ENCODE data around the gene INO80.
"Not testable (repeated sequence)": the region's sequence is repeated elsewhere in the genome, so short reads cannot be mapped to it uniquely, and the experiment has no call there.

The INO80 gene

GRCh38 chr15:41115161-41115651, 874 bp downstream of the INO80 start:
- no peak for DNase-seq

DNA sequence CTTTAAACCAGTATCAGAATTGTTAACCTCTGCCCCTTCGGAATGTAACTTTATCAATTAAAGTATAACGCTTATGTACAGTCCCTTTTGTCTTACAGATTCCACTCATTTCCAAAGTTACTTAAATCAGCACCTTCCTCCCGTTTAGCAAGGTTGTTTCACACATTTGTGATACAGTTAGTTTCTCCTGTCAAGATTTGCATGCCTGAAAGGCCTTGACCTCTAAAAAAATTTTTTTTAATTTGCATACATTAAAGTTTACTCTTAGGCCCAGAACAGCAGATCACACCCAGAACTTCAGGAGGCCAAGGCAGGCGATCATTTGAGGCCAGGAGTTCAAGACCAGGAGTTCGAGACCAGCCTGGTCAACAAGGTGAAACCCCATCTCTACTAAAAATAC, 9.1 kb downstream of the INO80 start:
- no peak for DNase-seq

DNA sequence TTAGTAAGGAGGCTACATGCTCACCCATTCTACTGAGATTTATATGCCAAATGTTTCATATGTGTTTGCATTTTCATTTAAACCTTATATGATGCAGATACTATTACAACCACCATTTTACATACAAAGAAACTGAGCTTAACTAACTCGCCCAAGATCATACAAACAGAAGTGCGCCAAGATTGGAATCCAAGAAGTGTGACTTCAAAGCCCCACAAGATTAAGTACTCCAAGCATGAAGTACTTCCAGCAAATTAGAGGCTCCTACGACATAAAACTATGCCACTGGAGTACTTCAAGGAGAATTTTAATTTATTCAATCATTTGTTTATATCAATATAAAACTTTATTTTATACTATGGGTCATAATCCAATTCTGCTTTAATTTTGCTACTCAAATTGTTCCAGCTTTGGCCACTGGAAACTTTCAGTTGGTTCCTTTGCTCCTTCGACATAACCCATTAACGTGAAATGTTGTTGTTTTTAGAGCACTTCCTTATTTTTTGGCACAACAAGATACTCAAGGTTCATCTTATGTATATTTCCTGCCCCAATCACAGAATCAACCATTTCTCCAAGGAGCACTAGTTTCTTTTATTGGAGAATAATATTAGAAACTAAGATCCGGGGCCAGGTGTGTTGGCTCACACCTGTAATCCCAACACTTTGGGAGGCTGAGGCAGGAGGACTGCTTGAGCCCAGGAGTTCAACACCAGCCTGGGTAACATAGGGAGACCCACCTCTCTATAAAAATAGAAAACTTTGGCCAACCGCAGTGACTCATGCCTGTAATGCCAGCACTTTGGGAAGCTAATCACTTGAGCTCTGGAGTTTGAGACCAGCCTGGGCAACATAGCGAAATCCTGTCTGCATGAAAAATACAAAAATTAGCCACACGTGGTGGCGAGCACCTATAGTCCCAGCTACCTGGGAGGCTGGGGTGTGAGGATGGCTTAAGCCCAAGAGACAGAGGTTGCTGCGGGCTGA, 10.4 kb downstream of the INO80 start:
- no peak for DNase-seq

GRCh38 chr15:41104234-41104633, 11.8 kb downstream of the INO80 start:
- DNase-seq, result no peak

- DNase-seq, result no peak
Observed at GRCh38 chr15:41102854-41103253, 13.2 kb downstream of the INO80 start.

GRCh38 chr15:41096178-41096577, 19.9 kb downstream of the INO80 start:
- no peak for DNase-seq

DNA sequence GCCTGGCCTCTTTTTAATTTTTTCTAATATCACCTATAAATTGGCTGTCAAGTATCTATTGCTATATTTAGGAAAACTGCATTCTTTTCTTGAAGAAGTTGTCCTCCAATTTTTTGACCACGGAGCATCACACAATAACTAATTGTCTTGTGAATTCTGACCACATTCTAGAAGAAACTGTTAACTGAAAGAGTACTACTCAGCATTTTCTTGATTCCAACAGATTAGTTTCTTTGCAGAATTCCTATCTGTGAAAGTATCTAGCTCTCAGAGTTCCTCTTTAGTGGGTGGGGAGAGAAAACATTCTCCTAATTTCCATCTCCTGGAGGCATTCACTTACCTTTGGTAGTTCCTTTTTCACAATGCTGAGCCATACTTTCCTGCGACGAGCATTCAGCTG, 31.1 kb downstream of the INO80 start:
- no peak for DNase-seq

- no peak for DNase-seq
Observed at GRCh38 chr15:41080144-41080543, 35.9 kb downstream of the INO80 start.

- no peak for DNase-seq
Observed at GRCh38 chr15:41079717-41080116, 36.4 kb downstream of the INO80 start.

GRCh38 chr15:41078879-41079278, 37.2 kb downstream of the INO80 start:
- DNase-seq, result not testable (repeated sequence)

- no peak for DNase-seq
Observed at GRCh38 chr15:41078125-41078524, 38.0 kb downstream of the INO80 start.

GRCh38 chr15:41073028-41073427, 43.1 kb downstream of the INO80 start:
- DNase-seq, result no peak

- no peak for DNase-seq
Observed at GRCh38 chr15:41072013-41072412, 44.1 kb downstream of the INO80 start.

DNA sequence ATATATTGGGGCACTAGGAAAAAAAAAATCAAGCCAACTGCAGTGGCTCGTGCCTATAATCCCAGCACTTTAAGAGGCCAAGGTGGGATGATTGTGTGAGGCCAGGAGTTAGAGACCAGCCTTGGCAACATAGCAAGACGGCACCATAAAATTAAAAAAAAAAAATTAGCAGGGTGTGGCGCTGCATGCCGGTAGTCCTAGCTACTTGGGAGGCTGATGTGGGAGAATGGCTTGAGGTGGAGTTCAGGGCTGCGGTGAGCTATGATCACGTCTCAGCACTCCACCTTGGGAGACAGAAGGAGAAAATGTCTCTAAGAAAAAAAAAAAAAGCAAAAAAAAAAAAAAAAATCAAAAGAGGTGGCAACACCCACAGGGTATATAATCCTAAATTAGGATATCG, 49.6 kb downstream of the INO80 start:
- DNase-seq, result no peak

DNA sequence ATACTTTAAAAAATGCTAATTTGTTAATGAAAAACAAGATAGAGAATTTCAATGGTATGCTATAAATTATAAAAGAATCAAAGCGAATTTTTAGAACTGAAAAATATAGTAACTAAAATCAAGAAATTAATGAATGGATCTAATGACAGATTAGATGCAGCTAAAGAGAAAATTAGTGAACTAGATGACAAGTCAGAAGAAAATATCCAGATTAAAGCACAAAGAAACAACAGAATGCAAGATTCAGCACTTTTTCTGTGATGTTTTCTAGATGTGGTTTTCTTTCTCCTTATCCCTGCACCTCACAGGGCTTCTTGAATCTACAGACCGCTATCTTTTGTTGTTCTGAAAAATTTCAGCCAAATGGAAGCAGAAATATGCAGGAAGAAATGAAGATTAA, 54.4 kb downstream of the INO80 start:
- no peak for DNase-seq

GRCh38 chr15:41060505-41060904, 55.6 kb downstream of the INO80 start:
- no peak for DNase-seq

GRCh38 chr15:41056810-41057209, 59.3 kb downstream of the INO80 start:
- no peak for DNase-seq

DNA sequence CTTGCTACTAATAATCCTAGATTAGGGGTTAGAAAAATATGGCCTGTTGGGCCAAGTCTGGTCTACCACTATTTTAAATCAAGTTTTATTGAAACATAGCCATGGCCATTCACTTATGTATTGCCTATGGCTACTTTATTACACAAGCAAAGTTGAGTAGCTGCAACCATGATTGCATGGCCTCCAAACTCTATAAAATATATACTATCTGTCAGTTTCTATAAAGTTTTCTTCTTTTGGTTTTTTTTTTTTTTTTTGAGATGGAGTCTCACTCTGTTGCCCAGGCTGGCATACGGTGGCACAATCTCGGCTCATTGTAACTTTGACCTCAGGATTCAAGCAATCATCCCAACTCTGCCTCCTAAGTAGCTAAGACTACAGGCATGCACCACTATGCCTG, 60.4 kb downstream of the INO80 start:
- no peak for DNase-seq

DNA sequence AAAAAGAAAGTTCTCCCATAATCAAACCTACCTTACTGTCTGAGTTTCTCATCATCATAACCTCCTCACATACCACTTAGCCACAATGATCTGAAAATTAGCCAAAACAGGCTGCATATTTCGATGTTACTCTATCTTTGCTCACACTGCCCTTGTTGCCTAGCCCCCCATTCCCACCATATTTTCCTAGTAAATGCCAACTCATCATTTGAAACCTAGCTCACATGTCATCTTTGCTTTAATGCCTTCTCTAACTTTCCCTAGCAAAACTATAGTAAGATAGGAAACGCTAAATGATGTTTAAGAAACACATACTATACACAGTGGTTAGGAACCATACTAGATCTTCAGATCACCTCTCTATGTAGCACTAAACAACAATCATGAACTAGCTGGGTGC, 64.9 kb downstream of the INO80 start:
- no peak for DNase-seq

DNA sequence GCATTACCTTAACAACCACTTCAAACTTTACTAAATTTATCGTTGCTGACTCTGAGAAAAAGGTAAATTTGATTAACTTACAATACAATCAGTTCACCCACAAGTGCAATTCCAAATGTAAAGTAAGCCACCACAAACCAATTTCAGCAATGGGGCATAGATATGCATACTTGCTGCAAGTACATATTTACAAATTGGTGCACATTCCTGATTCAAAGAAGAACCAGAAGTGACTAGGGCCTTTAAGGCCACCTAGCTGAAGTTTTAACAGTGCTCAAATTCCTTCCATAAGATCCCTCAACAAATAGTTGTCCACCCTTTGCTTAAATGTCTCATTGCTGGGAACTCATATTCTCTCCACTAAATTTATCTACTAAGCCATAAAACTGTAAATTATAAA, 67.2 kb downstream of the INO80 start:
- no peak for DNase-seq

DNA sequence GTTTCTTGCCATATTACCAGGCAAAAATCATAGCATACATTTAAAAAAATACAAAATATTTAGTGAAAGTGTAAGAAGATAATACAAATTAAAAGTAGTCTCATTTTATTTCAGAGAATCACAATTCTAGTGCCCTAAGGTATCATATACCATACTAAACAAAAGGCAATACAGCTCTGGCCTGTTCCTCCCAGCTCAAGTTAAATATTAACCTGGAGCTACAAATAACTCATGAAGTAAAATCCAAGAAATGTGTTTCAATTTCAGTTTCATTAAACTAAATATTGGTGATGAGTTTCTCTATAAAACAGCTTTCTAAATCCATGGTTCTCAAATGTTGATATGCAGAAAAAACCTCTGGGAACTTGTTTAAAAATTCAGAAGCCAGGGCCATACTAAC, 67.7 kb downstream of the INO80 start:
- DNase-seq, result no peak

- no peak for DNase-seq
Observed at GRCh38 chr15:41047474-41047873, 68.6 kb downstream of the INO80 start.

GRCh38 chr15:41043276-41043951, 72.7 kb downstream of the INO80 start:
- no peak for DNase-seq

DNA sequence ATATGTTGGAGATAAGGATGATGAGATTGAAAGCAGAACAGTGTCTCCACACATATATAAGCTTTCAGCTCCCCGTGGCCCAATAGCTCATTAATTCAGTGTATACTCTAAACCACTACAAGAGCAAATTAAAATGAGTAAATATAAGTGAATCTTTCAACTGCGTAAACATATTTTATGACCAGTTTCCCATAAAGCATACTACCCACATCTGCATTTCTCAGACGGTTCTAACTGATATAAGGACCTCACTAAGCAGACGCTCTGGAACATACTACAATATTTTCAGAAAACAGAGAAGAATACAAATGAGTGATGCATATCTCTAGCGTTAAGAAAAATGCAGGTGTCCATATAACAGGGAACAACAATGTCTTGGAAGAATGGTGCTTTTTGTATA, 73.2 kb downstream of the INO80 start:
- no peak for DNase-seq
